ENCODE results near the gene LONP1.

- no peak for TF ChIP-seq CTCF (IDR thresholded peaks at IDR 0.05)
- no peak for TF ChIP-seq POLR2A (IDR thresholded peaks at IDR 0.05)
Observed at GRCh38 chr19:5703819-5704818, 15.8 kb downstream of the LONP1 start.

Data from thyroid gland (tissue), 4 donors.